Upper lobe of left lung (tissue), 6 donors: Measurements from ENCODE around the gene SMIM8. TPM values are rescaled to one million over a fixed set of nuclear protein-coding genes. Genes with fewer than 3 reads are reported as not detected.

Experiments
- ATAC-seq, 2 donors: fragments of 200-7000 bp; cut with Tn5 transposase; one replicate each; pipeline ENCODE4 v1.9.1; 2022; ENCODE audit warnings: mild to moderate bottlenecking in 2 of 2, moderate library complexity in 2 of 2; ENCODE audit not compliant: low FRiP score in 2 of 2
- DNase-seq, 2 donors: peaks; one replicate each; pipeline ENCODE4 v3.0.0-alpha.2; 2019 to 2020
- H3K27ac ChIP-seq, 4 donors: fragments of 200-600 bp; sonication (generic); one replicate each; pipeline ENCODE4 v1.5.1; 2016 to 2019
- H3K27me3 ChIP-seq, 4 donors: fragments of 200-600 bp; sonication (generic); one replicate each; pipeline ENCODE4 v1.5.1; 2017 to 2019
- H3K36me3 ChIP-seq, 4 donors: fragments of 200-600 bp; sonication (generic); one replicate each; pipeline ENCODE4 v1.5.1; 2016 to 2019
- H3K4me1 ChIP-seq, 4 donors: fragments of 200-600 bp; sonication (generic); one replicate each; pipeline ENCODE4 v1.5.1; 2018 to 2019
- H3K4me3 ChIP-seq, 4 donors: fragments of 200-600 bp; sonication (generic); one replicate each; pipeline ENCODE4 v1.5.1; 2017 to 2019; ENCODE audit warnings: mild to moderate bottlenecking in 2 of 4, moderate library complexity in 1 of 4
- H3K9me3 ChIP-seq, 4 donors: fragments of 200-600 bp; sonication (generic); one replicate each; pipeline ENCODE4 v1.5.1; 2018 to 2019
- CTCF ChIP-seq, 6 experiments: fragments of 450-650 bp in 4 of 6; fragments of 200-600 bp in 2 of 6; sonication (generic) in 2 of 6; IDR thresholded peaks; one replicate each; pipeline ENCODE4 v1.5.1; 2016 to 2019; ENCODE audit warnings: antibody characterized with exemption in 6 of 6
- EP300 ChIP-seq, 4 donors: sonication (generic); formaldehyde crosslinking; IDR thresholded peaks; one replicate each; pipeline ENCODE4 v1.5.1; 2017; ENCODE audit warnings: antibody characterized with exemption in 4 of 4, control low read depth in 2 of 4
- POLR2A ChIP-seq, 4 donors: fragments of 450-650 bp; IDR thresholded peaks; one replicate each; pipeline ENCODE4 v1.5.1; 2016 to 2017; ENCODE audit warnings: antibody characterized with exemption in 4 of 4, mild to moderate bottlenecking in 2 of 4
- POLR2AphosphoS5 ChIP-seq, 2 donors: sonication (generic); formaldehyde crosslinking; IDR thresholded peaks; one replicate each; pipeline ENCODE4 v1.5.1; 2017; ENCODE audit warnings: antibody characterized with exemption in 2 of 2
- WGBS, 2 donors: methylation state at CpG; one replicate each; pipeline ENCODE4 v1.1.5; 2017 to 2018; 5-methylcytosine and 5-hydroxymethylcytosine counted together
- total RNA-seq, 6 donors: library from RNA; depleted of rRNA in 4 of 6; stranded (reverse); fragments of >200 nt in 4 of 6; gene quantifications; one replicate each; pipeline versions ENCODE4 v1.1.0 to v1.2.1, GENCODE V29; 2016 to 2021
- donor health status: DM: no; HTN: no; CAD: no; lungs with moderate emphysema.
- donor health status: DM: no; HTN: yes; CAD: no; lungs with severe emphysema.

Gene SMIM8
- total RNA-seq, 6 donors from 2014 or later: 4.6 to 19.3 (median 9.3) TPM

- no peak overlapping the region for H3K4me3 ChIP-seq
- peaks cover 0 to 9% (median 7%) of the 10 kb centered on the region in 4 donors for H3K4me1 ChIP-seq
- TF ChIP-seq POLR2AphosphoS5 (IDR thresholded peaks at IDR 0.05): no peak
- no peak for TF ChIP-seq EP300 (IDR thresholded peaks at IDR 0.05)
- no peak for TF ChIP-seq POLR2A (IDR thresholded peaks at IDR 0.05)
- no peak for TF ChIP-seq CTCF (IDR thresholded peaks at IDR 0.05)
- 77 to 79% methylated on average over 3 to 5 of the region's 5 CpGs for WGBS, 2 donors
- no peak for DNase-seq
- peak overlapping the region in 1 of 4 donors; percentile 14 for H3K27ac ChIP-seq
- H3K36me3 ChIP-seq: no peaks in the 10 kb centered on the region
- H3K9me3 ChIP-seq: no peaks in the 10 kb centered on the region
- ATAC-seq: no peak
- H3K27me3 ChIP-seq: no peaks in the 10 kb centered on the region
These were observed 10.6 kb downstream of the SMIM8 start for GRCh38 chr6:87333033-87333432.

- ATAC-seq: peak in 1 of 2 donors; percentile 49
- no peaks in the 10 kb centered on the region for H3K36me3 ChIP-seq
- no peak for DNase-seq
- H3K9me3 ChIP-seq: no peaks in the 10 kb centered on the region
- H3K4me3 ChIP-seq: no peak overlapping the region
- H3K27ac ChIP-seq: peak overlapping the region in 2 of 4 donors; percentile 14 to 16
- H3K4me1 ChIP-seq: peaks cover 0 to 9% (median 7%) of the 10 kb centered on the region in 4 donors
- 44 to 47% methylated on average over 3 of the region's 3 CpGs for WGBS, 2 donors
- TF ChIP-seq CTCF (IDR thresholded peaks at IDR 0.05): no peak
- TF ChIP-seq EP300 (IDR thresholded peaks at IDR 0.05): no peak
- TF ChIP-seq POLR2A (IDR thresholded peaks at IDR 0.05): no peak
- TF ChIP-seq POLR2AphosphoS5 (IDR thresholded peaks at IDR 0.05): no peak
- H3K27me3 ChIP-seq: no peaks in the 10 kb centered on the region
These were observed 11.3 kb downstream of the SMIM8 start for GRCh38 chr6:87333591-87334181.

- DNase-seq: no peak
- Histone ChIP-seq H3K27me3 (no peaks in the 10 kb centered on the region), H3K27ac (no peak overlapping the region), H3K9me3 (no peaks in the 10 kb centered on the region), H3K36me3 (no peaks in the 10 kb centered on the region), H3K4me1 (peaks cover 0 to 9% (median 7%) of the 10 kb centered on the region in 4 donors), H3K4me3 (no peak overlapping the region)
- TF ChIP-seq POLR2AphosphoS5 (IDR thresholded peaks at IDR 0.05) (no peak), POLR2A (IDR thresholded peaks at IDR 0.05) (no peak), EP300 (IDR thresholded peaks at IDR 0.05) (no peak), CTCF (IDR thresholded peaks at IDR 0.05) (no peak)
- peak in 1 of 2 donors; percentile 42 for ATAC-seq
- 76 to 80% methylated on average over 1 of the region's 1 CpG for WGBS, 2 donors
These were observed 12.3 kb downstream of the SMIM8 start for GRCh38 chr6:87334683-87335082.

GRCh38 chr6:87336367-87336766 is 14.0 kb downstream of the SMIM8 start:
- Histone ChIP-seq H3K9me3 (no peaks in the 10 kb centered on the region), H3K36me3 (no peaks in the 10 kb centered on the region), H3K4me3 (no peak overlapping the region), H3K27ac (no peak overlapping the region), H3K27me3 (no peaks in the 10 kb centered on the region), H3K4me1 (peaks cover 0 to 9% (median 7%) of the 10 kb centered on the region in 4 donors)
- DNase-seq (no peak), ATAC-seq (no peak)
- no peak for TF ChIP-seq POLR2A (IDR thresholded peaks at IDR 0.05)
- TF ChIP-seq EP300 (IDR thresholded peaks at IDR 0.05): no peak
- TF ChIP-seq POLR2AphosphoS5 (IDR thresholded peaks at IDR 0.05): no peak
- TF ChIP-seq CTCF (IDR thresholded peaks at IDR 0.05): no peak
- 93 to 96% methylated on average over 4 of the region's 4 CpGs for WGBS, 2 donors

GRCh38 chr6:87340230-87340629 is 17.8 kb downstream of the SMIM8 start:
- Histone ChIP-seq H3K4me3 (no peak overlapping the region), H3K27me3 (no peaks in the 10 kb centered on the region), H3K4me1 (no peaks in the 10 kb centered on the region), H3K36me3 (peaks cover 0 to 4% (median 0%) of the 10 kb centered on the region in 4 donors), H3K27ac (no peak overlapping the region), H3K9me3 (no peaks in the 10 kb centered on the region)
- WGBS, 2 donors: 91 to 95% methylated on average over 4 of the region's 4 CpGs
- DNase-seq: no peak
- no peak for TF ChIP-seq EP300 (IDR thresholded peaks at IDR 0.05)
- no peak for TF ChIP-seq POLR2AphosphoS5 (IDR thresholded peaks at IDR 0.05)
- no peak for TF ChIP-seq CTCF (IDR thresholded peaks at IDR 0.05)
- no peak for TF ChIP-seq POLR2A (IDR thresholded peaks at IDR 0.05)
- ATAC-seq: no peak
